ENCODE data around the gene PRKCQ.

- TF ChIP-seq CTCF (IDR thresholded peaks at IDR 0.05; ENCODE audit: poor library complexity), result no peak
- TF ChIP-seq EZH2phosphoT487 (IDR thresholded peaks at IDR 0.05; ENCODE audit: low read depth, severe bottlenecking, unreplicated experiment), result no peak
These were observed 180.2 kb downstream of the PRKCQ start for GRCh38 chr10:6399879-6400278.

Measured in hepatocyte (in vitro differentiated cells).